Measurements from ENCODE around the gene SPTBN1. TPM values are rescaled to one million over a fixed set of nuclear protein-coding genes. Genes with fewer than 3 reads are reported as not detected.

The SPTBN1 gene
- total and polyA plus RNA-seq, 2 of the 13 experiments (the other 11 are each of a cell fraction or from before 2014, with no cell fraction given), result 123 to 299 TPM

DNA sequence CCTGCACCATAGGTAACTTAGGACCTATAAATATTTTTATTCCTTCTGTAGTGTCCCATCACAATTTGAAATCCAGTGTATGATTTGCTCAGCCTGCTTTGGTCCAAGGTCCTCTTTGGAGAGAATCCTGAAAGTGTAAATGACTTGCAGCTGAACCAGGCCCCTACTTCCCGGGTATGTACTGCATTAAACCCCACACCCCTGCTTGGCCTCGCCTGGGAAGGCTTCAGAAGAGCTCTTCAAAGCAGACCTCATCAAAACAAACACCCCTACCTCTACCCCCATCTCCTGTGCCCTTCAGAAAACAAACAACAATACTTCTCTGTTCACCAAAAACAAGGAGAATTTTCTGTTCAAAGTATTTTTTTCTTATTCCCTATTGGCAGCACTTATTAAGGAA lies 9.5 kb upstream of the SPTBN1 start (continued):
- TF ChIP-seq FUBP1 (CRISPR knock-in tag; IDR thresholded peaks at IDR 0.05; ENCODE audit: borderline replicate concordance) (no peak), ZNF280B (CRISPR knock-in tag; IDR thresholded peaks at IDR 0.05; ENCODE audit: borderline replicate concordance) (no peak), KAT8 (CRISPR knock-in tag; IDR thresholded peaks at IDR 0.05) (no peak), PTBP1 (IDR thresholded peaks at IDR 0.05; ENCODE audit: low read depth, low read length, poor library complexity, severe bottlenecking) (no peak), TAF15 (IDR thresholded peaks at IDR 0.05; ENCODE audit: low read depth, low read length, poor library complexity, severe bottlenecking) (no peak), ZNF281 (CRISPR knock-in tag; IDR thresholded peaks at IDR 0.05; ENCODE audit: borderline replicate concordance) (peak; percentile 37; the same call in 1 of the 2 replicates), ZBTB42 (CRISPR knock-in tag; IDR thresholded peaks at IDR 0.05) (no peak), POLR2G (IDR thresholded peaks at IDR 0.05; ENCODE audit: low read depth, low read length) (no peak), YEATS2 (CRISPR knock-in tag; IDR thresholded peaks at IDR 0.05; ENCODE audit: borderline replicate concordance) (no peak), IRX3 (CRISPR knock-in tag; IDR thresholded peaks at IDR 0.05; ENCODE audit: borderline replicate concordance, low read depth) (no peak), MAF1 (CRISPR knock-in tag; IDR thresholded peaks at IDR 0.05; ENCODE audit: borderline replicate concordance) (no peak), MIER3 (CRISPR knock-in tag; IDR thresholded peaks at IDR 0.05; ENCODE audit: borderline replicate concordance) (no peak), EZH2 (conservative IDR thresholded peaks at IDR 0.05; ENCODE audit: low read depth, low read length) (no peak), CC2D1A (CRISPR knock-in tag; IDR thresholded peaks at IDR 0.05) (no peak), SOX13 (IDR thresholded peaks at IDR 0.05) (no peak), SOX13 (CRISPR knock-in tag; conservative IDR thresholded peaks at IDR 0.05 in 1 of 2, IDR thresholded peaks at IDR 0.05 in 1 of 2) (peak in 1 of 2 experiments; percentile 78; a peak in 2 of 4 replicates), EP300 (IDR thresholded peaks at IDR 0.05; ENCODE audit: low read depth in 2 of 2, low read length in 2 of 2) (peak in 1 of 2 experiments; percentile 85; a peak in 2 of 4 replicates), EP300 (CRISPR knock-in tag; IDR thresholded peaks at IDR 0.05; ENCODE audit: borderline replicate concordance) (peak; percentile 85), MTF2 (CRISPR knock-in tag; IDR thresholded peaks at IDR 0.05; ENCODE audit: borderline replicate concordance) (no peak), MEIS2 (CRISPR knock-in tag; IDR thresholded peaks at IDR 0.05) (no peak), ZNF431 (CRISPR knock-in tag; IDR thresholded peaks at IDR 0.05; ENCODE audit: borderline replicate concordance, low read depth) (no peak), ZNF879 (CRISPR knock-in tag; IDR thresholded peaks at IDR 0.05) (no peak), NCOA2 (CRISPR knock-in tag; IDR thresholded peaks at IDR 0.05) (peak; percentile 92), SAP130 (CRISPR knock-in tag; IDR thresholded peaks at IDR 0.05; ENCODE audit: low read depth) (peak; percentile 49; the same call in 1 of the 2 replicates), BCL6 (CRISPR knock-in tag; IDR thresholded peaks at IDR 0.05) (peak; percentile 44; the same call in 1 of the 2 replicates)
